ENCODE results near the gene BPIFB1. TPM values are rescaled to one million over a fixed set of nuclear protein-coding genes. Genes with fewer than 3 reads are reported as not detected.

Gene BPIFB1
- total and polyA plus RNA-seq, 2 of the 8 experiments (the other 6 are each of a cell fraction or from before 2014, with no cell fraction given), result not detected

GRCh38 chr20:33239418-33239817, 43.6 kb upstream of the BPIFB1 start:
- no peak overlapping the region for H2BK5ac ChIP-seq (ENCODE audit: low read depth, low read length)
- H2AFZ ChIP-seq (ENCODE audit: low read length), result no peak overlapping the region
- no peaks in the 10 kb centered on the region for H3K79me1 ChIP-seq (ENCODE audit: low read depth, low read length)
- no peak overlapping the region for H4K91ac ChIP-seq (replicated peaks; ENCODE audit: insufficient read length, low read length)
- no peak overlapping the region for H3K23ac ChIP-seq (ENCODE audit: insufficient read length)
- no peak overlapping the region for H3K14ac ChIP-seq (ENCODE audit: insufficient read length)
- no peak overlapping the region for H3K18ac ChIP-seq (ENCODE audit: extremely low read depth, low read length)
- WGBS, 2 experiments (ENCODE audit: extremely low coverage in 1 of 2, insufficient coverage in 1 of 2, insufficient read length in 1 of 2, insufficient replicate concordance in 2 of 2, low coverage in 1 of 2, low lambda C conversion rate in 2 of 2, missing lambda C conversion rate in 1 of 2), result 50% methylated on average over 1 of the region's 1 CpG; no CpG with 5 or more reads in 1 of the 2 experiments
- no peaks in the 10 kb centered on the region for H3K27me3 ChIP-seq (replicated peaks in 1 of 4; ENCODE audit: control insufficient read depth in 3 of 4, extremely low read depth in 1 of 4, insufficient read depth in 3 of 4, low read length in 3 of 4)
- H3K56ac ChIP-seq (replicated peaks; ENCODE audit: insufficient read length, low read depth, low read length), result no peak overlapping the region
- H2BK12ac ChIP-seq (ENCODE audit: low read depth, low read length), result no peak overlapping the region
- H2BK20ac ChIP-seq (ENCODE audit: low read length), result no peak overlapping the region
- no peak overlapping the region for H2BK15ac ChIP-seq (ENCODE audit: low read length)
- no peak overlapping the region for H3K4ac ChIP-seq (replicated peaks; ENCODE audit: insufficient read length, low read depth, low read length)
- no peak overlapping the region for H2BK120ac ChIP-seq (replicated peaks; ENCODE audit: low read depth, low read length)
- no peak overlapping the region for H3K4me2 ChIP-seq (ENCODE audit: insufficient read depth in 1 of 2, low read depth in 2 of 2, low read length in 2 of 2)
- FAIRE-seq, result no peak
- H3K79me2 ChIP-seq (ENCODE audit: control insufficient read depth in 1 of 2, insufficient read depth in 2 of 2, low read length in 2 of 2), result no peaks in the 10 kb centered on the region
- no peaks in the 10 kb centered on the region for H3K9me3 ChIP-seq (ENCODE audit: insufficient read depth in 2 of 2, low read depth in 1 of 2, low read length in 1 of 2)
- no peak overlapping the region for H3K9ac ChIP-seq (replicated peaks in 1 of 4; ENCODE audit: extremely low read depth in 1 of 4, low read depth in 3 of 4, low read length in 3 of 4)
- no peak overlapping the region for H4K5ac ChIP-seq (ENCODE audit: insufficient read length, low read depth, low read length)
- no peak overlapping the region for H3K27ac ChIP-seq (ENCODE audit: low read depth, low read length)
- H4K8ac ChIP-seq (ENCODE audit: extremely low read depth, insufficient read depth, low read length), result no peak overlapping the region
- no peaks in the 10 kb centered on the region for H3K4me1 ChIP-seq (replicated peaks in 1 of 4; ENCODE audit: control insufficient read depth in 3 of 4, insufficient read depth in 4 of 4, low read length in 3 of 4)
- H3K4me3 ChIP-seq (ENCODE audit: extremely low read depth in 1 of 4, insufficient read depth in 2 of 4, low read depth in 3 of 4, low read length in 4 of 4), result no peak overlapping the region
- POLR2A ChIA-PET (ENCODE audit: partially characterized antibody), result no interaction called here
- H2AK5ac ChIP-seq (ENCODE audit: low read depth, low read length), result no peak overlapping the region
- no peak for DNase-seq (ENCODE audit: low read depth in 1 of 2, low spot score in 2 of 2)
- H3K36me3 ChIP-seq (ENCODE audit: control insufficient read depth in 2 of 4, insufficient read depth in 4 of 4, low read length in 3 of 4), result no peaks in the 10 kb centered on the region
- CTCF ChIA-PET (ENCODE audit: partially characterized antibody), result interaction anchor here (0.7 to 1.2 kb wide), 5 partner anchors 20 to 263 kb away, joined by 3 to 5 read pairs (median 3); no protein-coding TSS in a partner anchor
- H3K23me2 ChIP-seq (ENCODE audit: low read depth, low read length), result peaks cover 3% of the 10 kb centered on the region; the same call in 1 of the 2 replicates
- no peaks in the 10 kb centered on the region for H4K20me1 ChIP-seq (replicated peaks in 1 of 2; ENCODE audit: control insufficient read depth in 1 of 2, insufficient read depth in 2 of 2, low read length in 2 of 2)
- TF ChIP-seq SIN3A (conservative IDR thresholded peaks at IDR 0.05 in 1 of 2, IDR thresholded peaks at IDR 0.05 in 1 of 2; ENCODE audit: low read depth in 1 of 2, low read length in 2 of 2), result no peak
- no peak for TF ChIP-seq KDM5A (IDR thresholded peaks at IDR 0.05; ENCODE audit: low read length)
- no peak for TF ChIP-seq SUZ12 (IDR thresholded peaks at IDR 0.05; ENCODE audit: low read length)
- TF ChIP-seq PHF8 (conservative IDR thresholded peaks at IDR 0.05; ENCODE audit: low read depth, low read length), result no peak

All from H1 (cell line).